Measurements from ENCODE around the gene DCUN1D4.

The DCUN1D4 gene

DNA sequence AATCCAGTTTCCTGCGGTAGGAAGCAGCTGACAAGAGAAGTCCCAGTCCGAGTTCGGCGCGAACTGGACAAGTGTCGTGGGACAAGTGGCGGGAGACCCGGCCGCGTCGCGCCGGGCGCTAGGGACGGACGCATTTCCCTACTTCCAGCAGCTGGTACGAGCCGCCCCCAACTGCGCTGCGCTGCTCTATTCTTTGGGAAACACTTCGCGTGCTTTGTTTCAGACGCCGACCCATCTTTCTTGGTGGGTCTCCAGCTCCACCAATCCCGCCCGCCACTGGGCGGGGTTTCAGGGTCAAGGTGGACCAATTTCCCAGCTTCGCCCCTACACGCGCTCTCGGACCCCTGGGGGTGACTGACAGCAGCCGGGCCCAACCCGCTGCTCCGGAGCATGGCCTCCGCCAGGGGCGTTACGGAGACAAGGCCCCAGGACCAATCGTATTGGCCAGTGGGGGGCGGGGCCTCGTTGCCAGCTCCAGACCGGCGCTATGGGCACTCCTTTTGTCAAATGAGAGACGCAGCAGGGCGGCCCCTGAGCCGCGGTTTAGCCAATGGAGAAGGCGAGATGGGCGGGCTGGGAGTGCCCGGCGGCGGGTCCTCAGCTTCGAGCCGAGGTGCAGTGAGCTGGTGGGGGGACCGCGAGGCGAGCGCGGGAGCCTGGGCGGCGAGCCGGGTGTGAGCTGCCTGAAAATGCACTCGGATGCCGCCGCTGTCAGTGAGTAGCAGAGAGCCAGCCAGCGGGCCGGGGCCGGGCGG lies at the start of gene DCUN1D4:
Gene DCUN1D4 (plus strand): TSS at position 600 of the 755 bp plus-strand sequence. CDS start 90 bp downstream, at position 690.
- DNase-seq: peak; percentile 96 to 97

- no peak for DNase-seq
These were observed 22.3 kb upstream of the DCUN1D4 start for GRCh38 chr4:51820443-51821234.

DNA sequence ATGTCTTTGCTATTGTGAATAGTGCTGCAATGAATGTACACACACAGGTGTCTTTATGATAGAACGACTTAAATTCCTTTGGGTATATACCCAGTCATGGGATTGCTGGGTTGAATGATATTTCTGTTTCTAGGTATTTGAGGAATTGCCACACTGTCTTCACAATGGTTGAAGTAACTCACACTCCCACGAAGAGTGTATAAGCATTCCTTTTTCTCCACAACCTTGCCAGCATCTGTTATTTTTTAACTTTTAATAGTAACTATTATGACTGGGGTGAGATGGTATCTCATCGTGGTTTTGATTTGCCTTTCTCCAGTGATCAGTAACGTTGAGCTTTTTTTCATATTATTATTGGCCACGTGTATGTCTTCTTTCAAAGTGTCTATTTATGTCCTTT lies 17.6 kb upstream of the DCUN1D4 start:
- DNase-seq: no peak

DNA sequence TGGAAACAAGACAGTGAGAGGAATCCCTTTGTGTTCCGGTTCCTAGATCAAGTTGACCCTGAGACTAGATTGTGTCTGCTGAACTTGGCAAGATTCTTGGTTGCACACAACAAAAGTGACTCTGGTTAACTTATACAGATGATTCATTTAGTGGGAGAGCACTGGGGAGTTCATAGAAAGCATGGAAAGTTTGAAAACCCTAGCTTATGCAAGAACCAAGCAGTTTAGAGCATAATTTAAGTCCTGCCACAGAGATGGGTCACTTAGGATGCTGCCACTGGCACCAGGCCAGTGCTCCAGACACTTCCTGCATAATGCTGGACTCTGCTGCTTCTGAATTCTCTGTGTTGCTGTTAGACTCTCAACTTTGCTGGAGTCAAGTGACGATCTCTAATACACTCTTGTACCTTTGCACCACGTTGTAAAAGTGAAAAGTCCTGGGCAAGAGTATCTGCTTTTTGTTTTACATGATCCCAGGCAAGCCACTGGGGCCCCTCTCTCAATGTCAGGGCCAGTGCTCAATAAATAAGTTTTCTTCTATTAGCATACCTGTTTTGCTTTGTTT lies 12.7 kb upstream of the DCUN1D4 start:
- DNase-seq: no peak

DNA sequence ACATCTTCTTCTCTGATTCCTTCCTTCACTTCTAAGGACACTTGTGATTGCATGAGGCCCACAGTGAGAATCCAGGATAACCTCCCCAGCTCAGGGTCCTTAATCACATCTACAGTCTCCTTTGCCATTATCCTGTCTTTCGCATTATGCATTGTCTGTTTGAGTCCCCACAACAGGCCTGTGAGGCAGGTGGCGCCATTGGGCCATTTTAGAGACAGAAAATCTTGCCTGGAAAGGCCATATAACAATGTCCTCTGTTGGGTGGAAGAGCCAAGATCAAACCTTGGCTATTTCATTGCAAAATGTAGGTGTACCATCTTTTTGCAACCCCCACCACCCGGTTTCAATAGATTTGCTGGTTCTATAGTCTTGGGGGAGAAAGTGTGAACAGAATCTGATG lies 11.8 kb upstream of the DCUN1D4 start:
- DNase-seq: peak; percentile 57 to 71

DNA sequence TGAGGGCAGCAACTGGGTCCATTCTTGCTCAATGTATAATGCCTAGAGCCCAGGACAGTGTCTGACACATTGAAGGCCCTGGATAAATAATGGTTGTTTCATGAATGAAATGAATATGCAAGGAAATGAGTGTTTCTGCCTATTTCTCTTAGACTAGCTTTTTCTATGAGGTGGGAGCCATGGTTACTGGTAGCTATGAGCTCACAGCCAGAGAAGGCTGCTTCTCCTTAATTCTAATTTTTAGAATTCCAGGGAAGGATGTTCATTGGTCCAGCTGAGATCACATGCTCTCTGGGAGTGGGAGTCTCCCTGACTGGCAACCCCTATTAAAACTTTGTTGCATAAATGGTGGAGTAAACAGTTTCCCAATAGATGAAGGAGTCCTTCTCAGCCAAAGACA lies 9.7 kb upstream of the DCUN1D4 start:
- no peak for DNase-seq

DNA sequence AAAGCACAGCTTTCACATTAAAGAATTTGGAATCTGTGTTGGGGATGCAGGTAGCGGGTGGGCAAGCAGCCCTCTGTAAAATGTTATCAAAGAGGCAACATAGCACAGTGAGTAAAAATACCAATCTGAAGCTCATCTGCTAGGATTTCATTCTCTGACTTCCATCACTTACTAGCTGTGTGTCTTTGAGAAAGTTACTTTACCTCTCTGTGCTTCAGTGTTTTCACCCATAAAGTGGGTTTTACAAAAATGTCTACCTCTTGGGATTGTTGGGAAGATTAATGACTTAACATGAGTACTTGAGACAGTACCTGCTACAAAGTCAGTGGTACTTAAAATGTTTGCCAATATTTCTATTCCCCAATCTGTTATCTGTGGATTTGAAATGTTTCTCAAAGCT lies 7.9 kb upstream of the DCUN1D4 start:
- DNase-seq: no peak

- DNase-seq: no peak
These were observed 7.1 kb upstream of the DCUN1D4 start for GRCh38 chr4:51835855-51836254.

- DNase-seq: no peak
These were observed 6.4 kb upstream of the DCUN1D4 start for GRCh38 chr4:51836549-51836948.

DNA sequence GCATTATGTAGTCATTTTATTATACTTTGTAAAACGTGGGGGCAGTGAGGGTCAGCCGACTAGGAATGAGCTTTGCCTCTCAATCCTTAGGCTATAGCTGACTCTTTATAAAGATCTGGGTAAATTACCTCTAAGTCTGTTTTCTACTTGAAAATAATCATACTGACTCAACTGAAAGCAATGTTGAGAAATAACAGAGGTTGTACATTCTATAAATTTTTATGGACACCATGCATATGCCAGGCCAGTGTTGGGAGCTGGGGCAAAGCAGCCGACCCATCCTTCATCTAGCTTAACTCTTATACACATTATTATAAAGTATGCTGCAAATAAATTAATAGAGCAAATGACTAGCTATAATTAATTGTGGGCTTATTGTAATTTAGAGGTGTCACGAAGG lies 2.2 kb upstream of the DCUN1D4 start:
- DNase-seq: no peak

GRCh38 chr4:51842167-51842553 lies 793 bp upstream of the DCUN1D4 start:
- peak in 1 of 2 donors; percentile 17 for DNase-seq

DNA sequence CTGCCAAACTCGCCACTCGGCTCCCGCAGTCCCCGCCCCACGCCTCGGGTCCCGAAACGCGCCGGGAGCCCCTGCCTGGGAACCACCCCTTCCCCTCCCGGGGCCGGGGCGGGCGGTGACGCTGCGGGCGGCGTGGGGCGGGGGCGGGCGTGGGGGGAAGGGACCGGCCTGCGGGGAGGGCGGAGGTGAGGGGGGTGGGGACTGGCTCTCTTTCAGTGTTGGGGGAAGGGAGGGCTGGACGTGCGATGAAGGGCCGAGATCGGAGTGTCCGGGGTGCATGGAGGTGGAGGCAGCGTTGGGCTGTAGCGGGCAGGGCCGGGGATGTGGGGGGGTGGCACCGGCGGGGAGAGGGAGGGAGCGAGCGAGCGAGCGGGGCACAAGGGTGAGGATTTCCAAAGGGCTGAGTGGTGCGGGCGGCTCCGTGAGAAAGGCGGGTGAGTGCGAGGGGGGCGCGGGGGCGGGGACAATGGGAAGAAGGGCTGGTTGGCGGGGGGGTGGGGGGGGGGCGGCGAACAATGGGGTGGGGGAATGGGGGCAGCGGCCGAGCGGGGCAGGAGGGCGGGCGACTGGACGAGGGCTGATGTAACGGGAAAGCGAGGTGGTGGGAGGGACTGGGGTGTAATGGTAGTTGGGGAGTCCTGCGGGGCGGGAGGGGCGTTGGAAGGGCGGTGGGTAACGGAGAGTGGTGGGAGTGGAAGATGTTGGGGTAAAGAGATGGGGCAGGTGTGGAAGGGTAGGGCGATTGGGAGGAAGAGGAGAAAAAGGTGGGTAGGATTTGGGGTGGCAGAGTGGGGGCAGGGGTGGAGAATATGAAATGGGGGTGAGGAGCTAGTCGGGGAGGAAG lies 578 bp downstream of the DCUN1D4 start:
- peak; percentile 67 to 72 for DNase-seq

GRCh38 chr4:51844153-51845054 lies 1.5 kb downstream of the DCUN1D4 start:
- peak; percentile 75 to 76 for DNase-seq

GRCh38 chr4:51845055-51845426 lies 2.1 kb downstream of the DCUN1D4 start:
- DNase-seq: no peak

DNA sequence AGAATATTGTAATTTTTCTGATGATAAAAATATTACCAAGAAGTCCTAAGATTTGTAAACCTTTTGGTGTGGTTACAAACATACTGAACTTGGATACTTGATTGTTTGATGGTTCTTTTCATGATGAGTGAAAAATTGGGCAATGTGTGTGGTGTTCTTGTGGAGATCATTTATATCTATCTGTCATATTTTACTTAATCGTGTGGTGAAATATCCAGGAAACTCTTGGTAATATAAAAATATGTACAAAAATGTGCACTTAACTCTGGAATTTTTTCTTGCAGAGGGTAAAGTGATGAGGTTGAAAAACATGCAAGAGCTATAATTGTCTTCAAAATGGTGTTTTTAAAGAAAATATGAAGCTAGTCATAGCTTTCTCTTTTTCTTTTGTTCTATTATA lies 2.8 kb downstream of the DCUN1D4 start:
- no peak for DNase-seq

DNA sequence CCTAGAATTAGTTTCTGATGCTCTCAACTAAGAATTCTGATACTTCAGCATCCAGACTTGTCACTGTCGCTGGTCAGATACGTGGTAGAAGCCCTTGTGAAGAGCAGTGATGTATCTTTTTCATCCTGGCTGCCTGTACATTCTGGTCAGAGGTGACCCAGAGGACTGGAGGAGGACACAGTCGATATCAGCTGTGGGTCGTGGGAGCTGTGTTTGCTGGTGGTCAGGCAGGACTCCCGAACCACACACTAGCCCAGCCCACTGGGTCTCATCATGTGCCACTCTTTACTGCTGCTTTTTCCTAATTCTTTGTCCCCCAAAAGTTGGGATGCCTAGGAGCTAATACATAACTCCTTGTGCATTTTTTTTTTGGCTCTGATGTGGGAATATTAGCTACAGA lies 6.5 kb downstream of the DCUN1D4 start:
- no peak for DNase-seq

GRCh38 chr4:51850294-51850693 lies 7.3 kb downstream of the DCUN1D4 start:
- DNase-seq: no peak

DNA sequence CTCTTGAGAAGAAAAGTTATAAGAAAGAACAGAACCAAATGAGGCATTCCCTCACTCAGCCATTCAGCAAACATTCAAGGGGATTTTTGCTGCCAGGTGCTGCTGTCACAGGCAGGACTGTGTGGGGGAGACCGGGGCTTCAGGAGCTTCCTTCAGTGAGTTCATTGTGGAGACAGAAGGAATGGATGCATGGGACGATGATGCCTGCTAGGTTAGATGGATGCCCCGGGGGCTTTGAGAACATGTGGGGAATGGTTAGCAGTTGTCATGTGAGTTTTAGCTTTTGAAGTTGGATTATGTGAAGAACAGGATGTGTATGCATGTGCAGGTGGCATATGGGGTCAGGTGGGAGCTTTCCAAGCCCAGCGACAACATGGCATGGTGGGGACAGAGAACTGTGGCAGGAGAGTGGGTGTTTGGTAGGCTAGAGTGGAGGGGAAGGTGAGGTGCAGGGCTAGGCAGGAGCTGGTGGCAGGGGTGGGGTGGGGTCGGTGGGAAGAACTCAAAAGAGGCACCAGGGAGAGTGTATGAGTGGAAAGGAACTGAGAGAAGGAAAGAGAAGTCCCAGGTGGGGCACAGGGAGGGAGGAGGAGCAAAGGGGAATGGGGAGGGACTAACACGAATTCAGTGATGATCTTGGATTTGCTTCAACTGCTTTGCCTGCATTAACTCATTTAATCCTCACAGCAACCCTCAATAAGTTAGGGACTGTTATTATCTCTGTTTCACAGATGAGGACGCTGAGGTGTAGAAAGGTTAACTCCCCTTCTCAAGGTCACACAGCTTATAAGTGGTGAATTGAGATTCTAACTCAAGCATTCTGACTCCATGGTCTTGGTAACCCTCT lies 8.4 kb downstream of the DCUN1D4 start:
- DNase-seq: no peak

DNA sequence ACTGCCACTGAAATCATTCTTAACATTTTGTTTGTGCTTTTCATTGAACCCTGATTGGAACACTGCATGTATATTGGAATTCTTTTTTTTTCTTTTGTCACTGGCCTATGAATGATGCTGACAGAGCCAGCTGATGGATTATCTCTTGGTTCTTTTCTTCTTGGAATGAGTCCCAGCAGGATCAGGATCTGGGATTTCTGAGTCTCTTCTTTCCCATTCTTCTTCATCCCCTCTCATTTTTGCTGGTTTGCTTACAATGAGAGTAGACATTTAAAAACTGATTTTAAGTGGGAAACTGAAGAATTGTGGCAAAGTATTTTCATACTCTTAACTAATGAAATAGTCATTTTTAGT lies 9.0 kb downstream of the DCUN1D4 start:
- DNase-seq: no peak

DNA sequence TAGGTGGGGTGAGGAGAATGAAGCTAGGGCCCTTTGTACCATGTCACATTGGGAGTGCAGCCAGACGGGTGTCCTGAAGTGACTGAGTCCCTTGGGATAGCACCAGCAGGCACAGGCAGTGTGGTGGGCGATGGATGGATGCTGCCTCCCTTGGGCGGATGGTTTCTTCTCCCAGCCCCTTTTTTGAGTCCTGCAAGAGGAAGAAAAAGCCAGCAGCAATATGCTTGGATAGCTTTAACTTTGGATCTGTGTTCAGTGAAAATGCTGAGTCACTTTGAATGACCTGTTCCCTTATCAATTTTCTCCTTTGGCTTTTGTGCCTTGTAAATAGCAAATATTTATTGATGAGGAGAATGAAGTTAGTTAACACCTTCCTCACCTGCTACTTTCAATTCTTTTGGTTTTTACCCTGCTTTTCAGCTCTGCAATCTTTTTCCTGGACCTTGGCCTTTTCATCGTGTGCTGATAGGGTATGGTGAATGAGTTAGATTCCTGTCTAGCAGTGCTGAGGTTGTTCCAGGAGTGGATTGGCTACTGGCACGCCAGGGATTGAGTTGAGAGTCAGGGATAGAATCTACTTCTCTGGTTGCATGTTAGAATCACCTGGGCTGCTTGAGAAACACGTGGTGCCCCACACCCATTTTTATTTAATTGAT lies 10.2 kb downstream of the DCUN1D4 start:
- DNase-seq: no peak

DNA sequence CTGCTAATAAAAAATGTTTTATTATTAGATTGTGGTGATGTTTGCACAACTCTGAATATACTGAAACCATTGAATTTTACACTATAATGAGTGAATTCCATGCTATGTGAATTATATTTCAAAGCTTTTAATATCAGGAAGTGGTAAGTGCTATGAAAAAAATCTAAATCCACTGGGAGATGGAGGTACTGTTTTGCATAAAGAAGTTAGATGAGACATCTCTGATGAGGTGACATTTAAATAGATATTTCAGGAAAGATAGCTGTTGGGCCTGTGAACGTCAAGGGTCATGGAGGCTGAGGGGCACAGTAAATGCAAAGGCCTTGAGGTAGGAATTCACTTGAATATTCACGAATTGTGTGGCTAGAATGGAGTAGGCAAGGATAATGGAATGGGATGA lies 12.3 kb downstream of the DCUN1D4 start:
- no peak for DNase-seq
